ENCODE measurements around the gene MAF.

The MAF gene

GRCh38 chr16:79560923-79561322 is 39.6 kb downstream of the MAF start:
- H3K9me3 ChIP-seq (ENCODE audit: insufficient read depth, low read length) = no peaks in the 10 kb centered on the region
- H3K27me3 ChIP-seq (ENCODE audit: low read depth, low read length) = peaks cover 6% of the 10 kb centered on the region
- H3K79me2 ChIP-seq (ENCODE audit: low read length) = no peaks in the 10 kb centered on the region
- H3K27ac ChIP-seq (ENCODE audit: low read length) = no peak overlapping the region
- TF ChIP-seq, protein P1, sequence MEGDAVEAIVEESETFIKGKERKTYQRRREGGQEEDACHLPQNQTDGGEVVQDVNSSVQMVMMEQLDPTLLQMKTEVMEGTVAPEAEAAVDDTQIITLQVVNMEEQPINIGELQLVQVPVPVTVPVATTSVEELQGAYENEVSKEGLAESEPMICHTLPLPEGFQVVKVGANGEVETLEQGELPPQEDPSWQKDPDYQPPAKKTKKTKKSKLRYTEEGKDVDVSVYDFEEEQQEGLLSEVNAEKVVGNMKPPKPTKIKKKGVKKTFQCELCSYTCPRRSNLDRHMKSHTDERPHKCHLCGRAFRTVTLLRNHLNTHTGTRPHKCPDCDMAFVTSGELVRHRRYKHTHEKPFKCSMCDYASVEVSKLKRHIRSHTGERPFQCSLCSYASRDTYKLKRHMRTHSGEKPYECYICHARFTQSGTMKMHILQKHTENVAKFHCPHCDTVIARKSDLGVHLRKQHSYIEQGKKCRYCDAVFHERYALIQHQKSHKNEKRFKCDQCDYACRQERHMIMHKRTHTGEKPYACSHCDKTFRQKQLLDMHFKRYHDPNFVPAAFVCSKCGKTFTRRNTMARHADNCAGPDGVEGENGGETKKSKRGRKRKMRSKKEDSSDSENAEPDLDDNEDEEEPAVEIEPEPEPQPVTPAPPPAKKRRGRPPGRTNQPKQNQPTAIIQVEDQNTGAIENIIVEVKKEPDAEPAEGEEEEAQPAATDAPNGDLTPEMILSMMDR (IDR thresholded peaks at IDR 0.05; ENCODE audit: low read depth, low read length) = no peak
- no peak for TF ChIP-seq EZH2phosphoT487 (IDR thresholded peaks at IDR 0.05; ENCODE audit: low read depth)
- no peaks in the 10 kb centered on the region for H3K4me1 ChIP-seq (ENCODE audit: low read length)
- no peak overlapping the region for H3K4me3 ChIP-seq (ENCODE audit: low read length)
- H3K36me3 ChIP-seq (replicated peaks; ENCODE audit: low read depth, low read length) = no peaks in the 10 kb centered on the region
- no peak overlapping the region for H3K4me2 ChIP-seq (ENCODE audit: low read length)
- no peak overlapping the region for H2AFZ ChIP-seq (ENCODE audit: low read depth, low read length)
- H4K20me1 ChIP-seq (ENCODE audit: insufficient read depth, low read length) = no peaks in the 10 kb centered on the region
- no peak overlapping the region for H3K9ac ChIP-seq (ENCODE audit: low read length)

DNA sequence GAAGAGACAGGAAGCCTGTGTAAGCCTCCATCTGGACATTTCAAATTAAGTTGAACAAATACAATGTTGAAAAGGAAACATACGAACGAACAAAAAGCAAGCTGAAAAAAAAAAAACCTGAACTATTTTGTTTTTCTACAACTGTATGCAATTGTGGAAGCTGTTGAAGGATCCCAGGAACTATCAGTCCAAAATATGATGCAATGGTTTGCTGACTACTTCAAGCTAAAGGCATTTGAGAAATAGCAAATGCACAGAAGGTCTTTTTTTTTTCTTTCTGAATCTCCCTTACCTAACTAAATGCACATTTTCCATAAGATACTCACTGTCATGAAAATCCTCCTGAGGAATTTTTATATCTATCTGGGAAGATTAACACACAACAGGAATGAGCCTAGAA is 40.2 kb downstream of the MAF start:
- no peak overlapping the region for H3K27ac ChIP-seq (ENCODE audit: low read length)
- no peaks in the 10 kb centered on the region for H3K79me2 ChIP-seq (ENCODE audit: low read length)
- H3K4me3 ChIP-seq (ENCODE audit: low read length) = no peak overlapping the region
- peaks cover 6% of the 10 kb centered on the region for H3K27me3 ChIP-seq (ENCODE audit: low read depth, low read length)
- H3K4me1 ChIP-seq (ENCODE audit: low read length) = no peaks in the 10 kb centered on the region
- H4K20me1 ChIP-seq (ENCODE audit: insufficient read depth, low read length) = no peaks in the 10 kb centered on the region
- TF ChIP-seq EZH2phosphoT487 (IDR thresholded peaks at IDR 0.05; ENCODE audit: low read depth) = no peak
- TF ChIP-seq, protein P1 (IDR thresholded peaks at IDR 0.05; ENCODE audit: low read depth, low read length) = no peak
- H3K4me2 ChIP-seq (ENCODE audit: low read length) = no peak overlapping the region
- H3K9me3 ChIP-seq (ENCODE audit: insufficient read depth, low read length) = no peaks in the 10 kb centered on the region
- no peaks in the 10 kb centered on the region for H3K36me3 ChIP-seq (replicated peaks; ENCODE audit: low read depth, low read length)
- no peak overlapping the region for H2AFZ ChIP-seq (ENCODE audit: low read depth, low read length)
- no peak overlapping the region for H3K9ac ChIP-seq (ENCODE audit: low read length)

DNA sequence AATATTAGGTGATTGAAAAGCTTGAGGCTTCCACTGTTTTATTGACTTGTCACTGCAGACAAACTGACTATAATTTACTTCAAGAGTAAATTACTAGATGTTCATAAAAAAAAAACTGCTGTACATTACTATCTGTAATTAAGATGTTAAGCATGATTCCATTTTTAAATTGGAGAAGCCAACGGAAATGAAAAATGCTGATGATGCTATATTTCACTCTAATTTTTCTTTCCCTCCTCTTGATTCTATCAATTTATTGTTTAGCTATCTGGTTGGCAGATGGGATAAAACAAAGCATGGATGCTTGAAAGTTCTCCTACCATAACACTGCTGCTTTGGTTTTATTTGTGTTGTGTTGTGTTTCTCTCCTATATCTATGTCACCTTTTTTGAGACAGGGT is 41.0 kb downstream of the MAF start:
- no peaks in the 10 kb centered on the region for H3K79me2 ChIP-seq (ENCODE audit: low read length)
- H3K36me3 ChIP-seq (replicated peaks; ENCODE audit: low read depth, low read length) = no peaks in the 10 kb centered on the region
- H3K9me3 ChIP-seq (ENCODE audit: insufficient read depth, low read length) = no peaks in the 10 kb centered on the region
- H3K9ac ChIP-seq (ENCODE audit: low read length) = no peak overlapping the region
- no peaks in the 10 kb centered on the region; the same call in none of the 2 replicates for H3K27me3 ChIP-seq (ENCODE audit: low read depth, low read length)
- H3K4me3 ChIP-seq (ENCODE audit: low read length) = no peak overlapping the region
- TF ChIP-seq EZH2phosphoT487 (IDR thresholded peaks at IDR 0.05; ENCODE audit: low read depth) = no peak
- TF ChIP-seq, protein P1 (IDR thresholded peaks at IDR 0.05; ENCODE audit: low read depth, low read length) = no peak
- no peaks in the 10 kb centered on the region for H4K20me1 ChIP-seq (ENCODE audit: insufficient read depth, low read length)
- no peak overlapping the region for H3K4me2 ChIP-seq (ENCODE audit: low read length)
- H3K4me1 ChIP-seq (ENCODE audit: low read length) = no peaks in the 10 kb centered on the region
- H2AFZ ChIP-seq (ENCODE audit: low read depth, low read length) = no peak overlapping the region
- H3K27ac ChIP-seq (ENCODE audit: low read length) = no peak overlapping the region

GRCh38 chr16:79557421-79557820 is 43.1 kb downstream of the MAF start:
- no peaks in the 10 kb centered on the region; the same call in 1 of the 2 replicates for H3K27me3 ChIP-seq (ENCODE audit: low read depth, low read length)
- no peaks in the 10 kb centered on the region for H3K79me2 ChIP-seq (ENCODE audit: low read length)
- no peaks in the 10 kb centered on the region for H3K36me3 ChIP-seq (replicated peaks; ENCODE audit: low read depth, low read length)
- H2AFZ ChIP-seq (ENCODE audit: low read depth, low read length) = no peak overlapping the region
- H3K4me2 ChIP-seq (ENCODE audit: low read length) = no peak overlapping the region
- H3K9ac ChIP-seq (ENCODE audit: low read length) = no peak overlapping the region
- no peak for TF ChIP-seq EZH2phosphoT487 (IDR thresholded peaks at IDR 0.05; ENCODE audit: low read depth)
- TF ChIP-seq, protein P1 (IDR thresholded peaks at IDR 0.05; ENCODE audit: low read depth, low read length) = no peak
- no peak overlapping the region for H3K27ac ChIP-seq (ENCODE audit: low read length)
- no peak overlapping the region for H3K4me3 ChIP-seq (ENCODE audit: low read length)
- H3K9me3 ChIP-seq (ENCODE audit: insufficient read depth, low read length) = no peaks in the 10 kb centered on the region
- no peaks in the 10 kb centered on the region for H4K20me1 ChIP-seq (ENCODE audit: insufficient read depth, low read length)
- H3K4me1 ChIP-seq (ENCODE audit: low read length) = no peaks in the 10 kb centered on the region
